Esophagus squamous epithelium (tissue), 5 donors: Measurements from ENCODE around the gene PITPNM3. TPM values are rescaled to one million over a fixed set of nuclear protein-coding genes. Genes with fewer than 3 reads are reported as not detected.

ENCODE experiments used
- DNase-seq: peaks from one replicate; lab custom pipeline; 2025; lab: John Stamatoyannopoulos, UW
- H3K27ac ChIP-seq, 4 donors: fragments of 200-600 bp; sonication (generic); one replicate each; pipeline ENCODE4 v1.5.1; 2016 to 2019; ENCODE audit warnings: mild to moderate bottlenecking in 1 of 4
- H3K27me3 ChIP-seq, 4 donors: fragments of 200-600 bp; sonication (generic); 1 replicate in 3 of 4; 2 replicates in 1 of 4; pipeline versions ENCODE4 v1.5.1 to v1.6.0; 2017 to 2021; ENCODE audit warnings: antibody characterized with exemption in 1 of 4
- H3K36me3 ChIP-seq, 3 donors: fragments of 200-600 bp; sonication (generic); one replicate each; pipeline ENCODE4 v1.5.1; 2016 to 2019
- H3K4me1 ChIP-seq, 3 donors: fragments of 200-600 bp; sonication (generic); one replicate each; pipeline ENCODE4 v1.5.1; 2017 to 2019
- H3K4me3 ChIP-seq, 4 donors: fragments of 200-600 bp; sonication (generic); 1 replicate in 3 of 4; 2 replicates in 1 of 4; pipeline ENCODE4 v1.5.1; 2016 to 2019; ENCODE audit warnings: mild to moderate bottlenecking in 2 of 4, moderate library complexity in 1 of 4
- H3K9me3 ChIP-seq, 3 donors: fragments of 200-600 bp; sonication (generic); one replicate each; pipeline ENCODE4 v1.5.1; 2016 to 2019
- POLR2A ChIP-seq, 4 donors: fragments of 450-650 bp; IDR thresholded peaks; one replicate each; pipeline ENCODE4 v1.6.1; 2017; ENCODE audit warnings: antibody characterized with exemption in 4 of 4, mild to moderate bottlenecking in 4 of 4, moderate library complexity in 3 of 4
- WGBS, 2 donors: methylation state at CpG; one replicate each; pipeline ENCODE4 v1.1.5; 2018; 5-methylcytosine and 5-hydroxymethylcytosine counted together
- intact Hi-C: fragments of 100-400 bp; cut with DNase I; formaldehyde crosslinking; loops from one replicate; pipeline ENCODE4 v1.15.0; 2022
- total RNA-seq, 4 donors: library from RNA; depleted of rRNA; stranded (reverse); fragments of >200 nt; gene quantifications; one replicate each; pipeline ENCODE4 v1.1.0, GENCODE V29; 2016
- TF ChIP-seq, protein P1 (sequence below), 6 experiments: fragments of 450-650 bp in 4 of 6; fragments of 200-600 bp in 2 of 6; sonication (generic) in 2 of 6; IDR thresholded peaks; one replicate each; pipeline ENCODE4 v1.5.1; 2016 to 2019; ENCODE audit warnings: antibody characterized with exemption in 6 of 6, mild to moderate bottlenecking in 4 of 6, moderate library complexity in 4 of 6
- donor health status: DM: yes; HTN: yes; CAD: no.

PITPNM3 gene
- total RNA-seq, 4 donors from 2014 or later = 14.0 to 33.4 (median 21.5) TPM

DNA sequence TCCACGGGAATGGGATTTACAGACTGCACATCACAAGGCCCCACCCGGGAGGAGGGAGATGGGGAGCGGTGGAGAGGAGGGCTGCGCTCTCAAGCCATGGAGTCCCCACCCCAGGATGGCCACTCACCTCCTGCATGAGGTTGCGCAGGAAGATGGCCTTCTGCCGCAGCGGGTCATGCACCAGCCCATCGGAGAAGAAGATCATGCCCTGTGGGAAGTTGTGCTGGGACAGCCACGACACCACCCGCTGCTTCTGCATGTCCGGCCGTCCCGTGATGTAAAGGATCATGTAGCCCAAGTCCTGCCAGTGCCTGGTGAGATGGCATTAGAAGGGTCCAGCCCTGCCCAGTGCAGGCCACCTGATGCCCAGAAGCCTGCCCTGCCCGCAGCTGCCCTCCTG is 95.1 kb downstream of the PITPNM3 start:
- no peaks in the 10 kb centered on the region for H3K9me3 ChIP-seq
- TF ChIP-seq, protein P1, sequence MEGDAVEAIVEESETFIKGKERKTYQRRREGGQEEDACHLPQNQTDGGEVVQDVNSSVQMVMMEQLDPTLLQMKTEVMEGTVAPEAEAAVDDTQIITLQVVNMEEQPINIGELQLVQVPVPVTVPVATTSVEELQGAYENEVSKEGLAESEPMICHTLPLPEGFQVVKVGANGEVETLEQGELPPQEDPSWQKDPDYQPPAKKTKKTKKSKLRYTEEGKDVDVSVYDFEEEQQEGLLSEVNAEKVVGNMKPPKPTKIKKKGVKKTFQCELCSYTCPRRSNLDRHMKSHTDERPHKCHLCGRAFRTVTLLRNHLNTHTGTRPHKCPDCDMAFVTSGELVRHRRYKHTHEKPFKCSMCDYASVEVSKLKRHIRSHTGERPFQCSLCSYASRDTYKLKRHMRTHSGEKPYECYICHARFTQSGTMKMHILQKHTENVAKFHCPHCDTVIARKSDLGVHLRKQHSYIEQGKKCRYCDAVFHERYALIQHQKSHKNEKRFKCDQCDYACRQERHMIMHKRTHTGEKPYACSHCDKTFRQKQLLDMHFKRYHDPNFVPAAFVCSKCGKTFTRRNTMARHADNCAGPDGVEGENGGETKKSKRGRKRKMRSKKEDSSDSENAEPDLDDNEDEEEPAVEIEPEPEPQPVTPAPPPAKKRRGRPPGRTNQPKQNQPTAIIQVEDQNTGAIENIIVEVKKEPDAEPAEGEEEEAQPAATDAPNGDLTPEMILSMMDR (IDR thresholded peaks at IDR 0.05) = no peak
- no peak for TF ChIP-seq POLR2A (IDR thresholded peaks at IDR 0.05)
- no peak overlapping the region for H3K4me3 ChIP-seq
- DNase-seq = no peak
- intact Hi-C loops = loop anchor here (10.0 kb wide), 1 partner anchor 174 kb away; no protein-coding TSS in a partner anchor
- no peak overlapping the region for H3K27ac ChIP-seq
- H3K36me3 ChIP-seq = peaks cover 0 to 74% (median 3%) of the 10 kb centered on the region in 3 donors
- WGBS, 2 donors = 88 to 100% methylated on average over 3 of the region's 14 CpGs
- peaks cover 4 to 18% (median 5%) of the 10 kb centered on the region in 3 donors for H3K4me1 ChIP-seq
- H3K27me3 ChIP-seq = no peaks in the 10 kb centered on the region

GRCh38 chr17:6460531-6461161 is 95.7 kb downstream of the PITPNM3 start:
- no peaks in the 10 kb centered on the region for H3K27me3 ChIP-seq
- peaks cover 4 to 20% (median 5%) of the 10 kb centered on the region in 3 donors for H3K4me1 ChIP-seq
- peaks cover 0 to 68% (median 3%) of the 10 kb centered on the region in 3 donors for H3K36me3 ChIP-seq
- intact Hi-C loops = loop anchor here (10.0 kb wide), 1 partner anchor 174 kb away; no protein-coding TSS in a partner anchor
- H3K27ac ChIP-seq = no peak overlapping the region
- H3K9me3 ChIP-seq = no peaks in the 10 kb centered on the region
- H3K4me3 ChIP-seq = no peak overlapping the region
- no peak for DNase-seq
- WGBS, 2 donors = 69 to 83% methylated on average over 4 to 9 of the region's 9 CpGs
- no peak for TF ChIP-seq POLR2A (IDR thresholded peaks at IDR 0.05)
- TF ChIP-seq, protein P1 (IDR thresholded peaks at IDR 0.05) = no peak

DNA sequence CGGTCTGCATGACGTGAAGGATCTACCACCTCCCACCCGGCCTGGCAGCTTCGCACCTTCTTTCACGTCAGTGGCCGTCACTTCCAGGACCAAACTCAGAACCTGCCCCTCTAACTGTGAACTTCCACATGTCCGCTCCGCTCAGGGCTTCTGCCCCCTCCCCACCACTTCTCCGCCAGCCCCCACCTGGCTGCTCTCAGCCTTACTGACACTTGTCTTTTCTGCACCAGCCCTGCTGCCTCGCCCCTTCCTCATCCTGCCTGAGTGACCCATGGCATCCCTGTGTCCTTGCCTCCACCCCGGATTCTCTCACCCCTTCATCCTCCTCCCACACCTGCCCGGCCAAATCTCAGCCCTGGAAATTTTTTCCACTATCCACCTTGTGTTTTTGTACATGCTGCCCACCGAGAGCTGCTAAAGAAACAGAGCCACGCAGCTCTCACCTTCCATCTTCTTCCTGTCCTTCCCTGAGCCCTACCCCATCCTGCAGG is 97.8 kb downstream of the PITPNM3 start:
- H3K36me3 ChIP-seq = peaks cover 0 to 59% (median 3%) of the 10 kb centered on the region in 3 donors
- no peaks in the 10 kb centered on the region for H3K27me3 ChIP-seq
- intact Hi-C loops = no loop called here
- no peak for TF ChIP-seq POLR2A (IDR thresholded peaks at IDR 0.05)
- TF ChIP-seq, protein P1 (IDR thresholded peaks at IDR 0.05) = no peak
- H3K4me1 ChIP-seq = peaks cover 10 to 34% (median 12%) of the 10 kb centered on the region in 3 donors
- no peak for DNase-seq
- H3K4me3 ChIP-seq = no peak overlapping the region
- 83 to 88% methylated on average over 14 of the region's 14 CpGs for WGBS, 2 donors
- no peaks in the 10 kb centered on the region for H3K9me3 ChIP-seq
- peak overlapping the region in 2 of 4 donors; percentile 46 to 67 for H3K27ac ChIP-seq

- H3K4me1 ChIP-seq = peaks cover 10 to 34% (median 12%) of the 10 kb centered on the region in 3 donors
- H3K4me3 ChIP-seq = no peak overlapping the region
- TF ChIP-seq, protein P1 (IDR thresholded peaks at IDR 0.05) = no peak
- no peak for TF ChIP-seq POLR2A (IDR thresholded peaks at IDR 0.05)
- intact Hi-C loops = no loop called here
- no peaks in the 10 kb centered on the region for H3K27me3 ChIP-seq
- H3K9me3 ChIP-seq = no peaks in the 10 kb centered on the region
- H3K27ac ChIP-seq = peak overlapping the region; percentile 46 to 67 (median 56)
- 61 to 83% methylated on average over 6 to 9 of the region's 10 CpGs for WGBS, 2 donors
- DNase-seq = no peak
- peaks cover 0 to 57% (median 3%) of the 10 kb centered on the region in 3 donors for H3K36me3 ChIP-seq
These were observed 98.5 kb downstream of the PITPNM3 start for GRCh38 chr17:6457688-6458459.
